Epithelial cell of proximal tubule (primary cell): ENCODE results near the gene MRM3. TPM values are rescaled to one million over a fixed set of nuclear protein-coding genes. Genes with fewer than 3 reads are reported as not detected.

Source experiments
- DNase-seq: peaks from one replicate; pipeline ENCODE4 v3.0.0-alpha.2; 2011; ENCODE audit warnings: low read depth
- H3K4me3 ChIP-seq: 2 replicates; pipeline ENCODE4 v1.5.1; 2011; ENCODE audit warnings: low read depth, mild to moderate bottlenecking, low read length
- CTCF ChIP-seq: conservative IDR thresholded peaks from 2 replicates; pipeline ENCODE4 v1.5.1; 2012; ENCODE audit warnings: low read depth, mild to moderate bottlenecking, low read length
- total RNA-seq: library from RNA; depleted of rRNA; stranded (reverse); fragments of >200 nt; gene quantifications from 2 replicates; pipeline ENCODE4 v1.2.3, GENCODE V29; 2015

The MRM3 gene
- total RNA-seq = 18.5 and 33.0 TPM in 2 replicates

GRCh38 chr17:781805-782731 is at the start of gene MRM3, which contains the start of gene GLOD4:
MRM3 (plus strand) TSS chr17:782353; CDS start chr17:782379, 26 bp downstream.
GLOD4 (minus strand) TSS chr17:782280; CDS start chr17:782255, 25 bp downstream.
- H3K4me3 ChIP-seq = peak within 1 kb of the TSS; percentile 93
- no peak for DNase-seq
- TF ChIP-seq CTCF = no peak

- H3K4me3 ChIP-seq = peak overlapping the region; percentile 79
- no peak for DNase-seq
- TF ChIP-seq CTCF = no peak
Observed at GRCh38 chr17:732902-733720, 49.0 kb upstream of the MRM3 start.

- no peak for TF ChIP-seq CTCF
- peak overlapping the region; percentile 79 for H3K4me3 ChIP-seq
- no peak for DNase-seq
Observed at GRCh38 chr17:733743-734142, 48.4 kb upstream of the MRM3 start.

- no peak for DNase-seq
- TF ChIP-seq CTCF = no peak
- H3K4me3 ChIP-seq = no peak overlapping the region
Observed at GRCh38 chr17:737561-738113, 44.5 kb upstream of the MRM3 start.

- no peak for TF ChIP-seq CTCF
- H3K4me3 ChIP-seq = no peak overlapping the region
- DNase-seq = no peak
Observed at GRCh38 chr17:740240-741017, 41.7 kb upstream of the MRM3 start.

- H3K4me3 ChIP-seq = no peak overlapping the region
- DNase-seq = no peak
- no peak for TF ChIP-seq CTCF
Observed at GRCh38 chr17:742147-742793, 39.9 kb upstream of the MRM3 start.
